HG03159 (cell line): Measurements from ENCODE around the gene RCC1.
"Not testable (repeated sequence)": the region's sequence is repeated elsewhere in the genome, so short reads cannot be mapped to it uniquely, and the experiment has no call there.

Source experiments
- ATAC-seq: cut with Tn5 transposase; IDR thresholded peaks from one replicate; pipeline ENCODE4 v1.9.1; 2021; ENCODE audit warnings: mild to moderate bottlenecking, moderate library complexity; ENCODE audit not compliant: unreplicated experiment

Gene RCC1

DNA sequence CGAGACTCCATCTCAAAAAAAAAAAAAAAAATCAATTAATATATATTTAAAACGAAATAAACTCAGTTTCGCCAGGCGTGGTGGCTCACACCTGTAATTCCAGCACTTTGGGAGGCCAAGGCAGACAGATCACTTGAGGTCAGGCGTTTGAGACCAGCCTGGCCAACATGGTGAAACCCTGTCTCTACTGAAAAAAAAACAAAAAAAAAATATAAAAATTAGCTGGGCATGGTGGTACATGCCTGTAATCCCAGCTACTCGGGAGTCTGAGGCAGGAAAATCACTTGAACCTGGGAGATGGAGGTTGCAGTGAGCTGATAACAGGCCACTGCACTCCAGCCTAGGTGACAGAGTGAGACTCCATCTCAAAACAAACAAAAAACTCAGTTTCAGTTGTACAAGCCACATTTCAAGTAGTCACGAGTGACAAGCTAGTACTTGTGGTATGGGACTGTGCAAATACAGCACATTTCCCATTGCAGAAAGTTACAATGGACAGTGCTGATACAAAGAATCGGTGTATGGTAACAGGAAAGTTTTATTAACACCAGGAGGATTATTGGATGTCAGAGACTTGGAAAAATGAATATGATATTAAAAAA, 35.7 kb downstream of the RCC1 start:
- not testable (repeated sequence) for ATAC-seq

DNA sequence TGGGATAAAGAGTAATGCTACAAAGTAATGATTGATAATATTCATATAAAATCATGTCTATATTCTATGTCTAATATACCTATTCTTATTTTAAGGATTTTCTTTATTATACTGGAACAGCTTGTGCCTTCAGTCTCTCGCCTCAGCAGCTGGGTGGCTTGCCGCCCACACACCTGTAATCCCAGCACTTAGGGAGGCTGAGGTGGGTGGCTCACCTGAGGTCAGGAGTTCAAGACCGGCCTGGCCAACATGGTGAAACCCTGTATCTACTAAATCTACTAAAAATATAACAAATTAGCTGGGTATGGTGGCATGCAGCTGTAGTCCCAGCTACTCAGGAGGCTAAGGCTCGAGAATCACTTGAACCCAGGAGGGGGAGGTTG, 39.4 kb downstream of the RCC1 start:
- ATAC-seq: no peak

DNA sequence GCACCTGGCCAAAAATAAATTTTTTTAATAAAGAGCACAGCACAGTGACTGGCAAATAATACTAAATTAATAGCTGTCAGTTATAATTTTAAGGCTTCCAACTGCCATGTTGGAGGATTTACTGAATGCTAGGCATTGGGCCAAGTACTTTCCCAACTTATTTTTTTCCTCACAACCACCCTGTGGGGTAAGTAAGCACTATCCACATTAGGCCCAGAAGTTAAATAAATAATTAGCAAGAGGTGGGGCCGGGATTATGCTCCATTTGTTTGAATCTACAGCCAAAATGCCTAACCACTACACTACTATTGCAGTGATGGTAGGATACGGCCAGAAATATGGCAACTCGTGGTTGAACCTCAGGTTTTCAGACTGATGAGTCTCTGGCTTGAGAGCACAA, 42.5 kb downstream of the RCC1 start:
- no peak for ATAC-seq

DNA sequence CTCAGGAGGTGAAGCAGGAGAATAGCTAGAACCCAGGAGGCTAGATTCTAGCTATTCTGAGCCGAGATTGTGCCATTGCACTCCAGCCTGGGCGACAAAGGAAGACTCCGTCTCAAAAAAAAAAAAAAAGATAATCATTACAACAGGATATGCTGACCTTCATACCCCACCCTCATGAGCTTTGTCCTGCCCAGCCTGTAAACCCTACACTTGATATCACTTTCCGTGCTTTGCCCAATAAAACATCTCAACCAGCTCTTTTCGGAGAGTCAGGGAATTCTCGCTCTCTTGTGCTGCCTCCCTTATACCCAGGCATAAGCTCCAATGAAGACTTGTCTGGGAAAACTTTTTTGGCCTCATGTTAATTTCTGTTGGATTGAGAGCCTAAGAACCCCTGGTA, 45.5 kb downstream of the RCC1 start:
- ATAC-seq: no peak

DNA sequence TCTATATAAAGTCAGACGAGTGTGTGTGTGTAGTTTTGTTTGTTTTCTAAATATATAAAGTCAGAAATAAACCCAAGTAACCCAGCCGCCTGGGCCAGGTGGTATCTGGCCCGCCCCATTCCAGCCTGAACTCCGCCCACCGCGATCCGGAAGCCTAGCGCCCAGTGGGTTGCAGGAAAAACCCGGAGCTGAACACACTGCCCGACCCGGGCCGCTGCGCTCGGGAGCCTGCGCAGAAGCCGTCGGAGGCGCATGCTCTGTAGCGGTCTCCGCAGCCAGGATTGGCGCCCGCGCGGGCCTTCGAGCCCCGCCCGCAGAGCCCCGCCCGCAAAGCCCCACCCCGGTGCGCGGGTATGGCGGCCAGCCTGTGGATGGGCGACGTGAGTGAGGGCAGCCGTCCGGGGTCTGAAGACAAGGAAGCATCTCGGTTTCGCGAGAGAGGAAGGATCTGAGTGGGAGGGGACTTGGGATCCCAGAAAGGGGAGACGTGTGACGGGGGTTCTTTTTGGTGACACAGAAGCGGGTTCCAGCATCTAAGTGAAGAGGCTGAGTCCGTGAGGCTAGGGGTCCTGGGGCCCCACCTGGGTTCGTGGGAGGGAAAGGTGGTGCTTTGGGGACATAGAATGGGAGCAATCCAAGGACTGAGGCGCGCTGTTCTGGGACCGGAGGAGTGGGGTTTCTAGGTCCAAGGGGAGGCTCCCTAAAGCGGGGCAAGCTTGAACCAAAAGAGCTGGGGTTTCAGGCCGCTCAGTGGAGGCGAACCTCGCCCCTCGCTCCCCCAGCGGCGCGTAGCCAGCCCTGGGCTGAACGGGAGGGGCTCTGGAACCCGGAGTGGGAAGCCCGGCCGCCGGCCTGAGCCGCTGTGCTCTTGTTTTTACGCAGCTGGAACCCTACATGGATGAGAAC, 47.2 kb downstream of the RCC1 start, which contains the start of gene TRNAU1AP:
TSS of gene TRNAU1AP (plus strand) at position 328 of the 906 bp plus-strand sequence. CDS start at position 354, 26 bp downstream.
- ATAC-seq: peak; percentile 80

DNA sequence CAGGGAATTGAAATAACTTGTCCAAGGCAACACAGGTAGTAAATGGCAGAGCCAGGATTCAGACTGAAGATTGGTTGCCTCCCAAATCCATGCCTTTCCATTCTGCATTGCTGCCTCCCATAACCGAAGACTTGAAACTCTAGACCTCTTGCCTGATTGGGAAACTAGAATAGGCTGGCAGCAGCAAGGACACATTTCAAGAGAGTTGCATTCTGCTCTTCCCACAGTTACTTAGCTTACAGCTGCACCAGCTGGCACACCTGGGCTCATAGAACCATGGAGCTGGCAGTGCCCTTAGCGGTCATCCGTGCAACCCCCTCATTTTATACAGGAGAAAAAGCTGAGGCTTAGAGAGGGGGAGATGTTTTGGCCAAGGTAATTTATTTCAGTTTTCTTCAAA, 55.0 kb downstream of the RCC1 start:
- ATAC-seq: no peak

DNA sequence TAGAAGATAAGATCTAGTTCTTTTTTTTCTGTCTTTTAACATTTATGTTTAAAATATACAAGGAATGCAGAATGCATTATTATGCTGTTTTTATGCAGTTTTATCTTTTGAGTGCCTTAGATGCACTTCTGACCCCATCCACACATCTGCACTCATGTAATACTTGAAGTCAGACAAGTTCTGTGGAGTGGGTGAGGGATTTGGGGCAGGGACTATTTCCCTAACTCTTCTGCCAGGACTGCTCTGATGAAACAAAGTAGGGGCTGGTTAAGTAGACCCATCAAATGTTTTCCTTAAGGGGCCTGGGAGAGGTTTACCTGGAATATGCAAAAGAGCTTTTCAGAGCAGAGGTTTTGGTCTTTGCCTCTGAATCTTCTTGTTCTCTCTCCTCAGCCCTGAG, 58.5 kb downstream of the RCC1 start:
- no peak for ATAC-seq

DNA sequence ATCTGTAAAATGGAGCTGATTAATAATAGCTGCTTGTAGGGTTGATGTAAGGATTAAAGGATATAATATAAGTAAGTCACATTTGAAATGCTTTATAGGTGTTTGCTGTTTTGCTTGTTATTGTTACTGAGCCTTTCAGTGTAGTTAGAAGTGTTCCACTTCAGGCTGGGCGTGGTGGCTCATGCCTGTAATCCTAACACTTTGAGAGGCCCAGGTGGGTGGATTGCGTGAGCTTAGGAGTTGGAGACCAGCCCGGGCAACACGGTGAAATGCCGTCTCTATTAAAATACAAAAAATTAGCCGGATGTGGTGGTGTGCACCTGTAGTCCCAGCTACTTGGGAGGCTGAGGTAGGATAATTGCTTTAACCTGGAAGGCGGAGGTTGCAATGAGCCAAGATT, 59.2 kb downstream of the RCC1 start:
- ATAC-seq: no peak

DNA sequence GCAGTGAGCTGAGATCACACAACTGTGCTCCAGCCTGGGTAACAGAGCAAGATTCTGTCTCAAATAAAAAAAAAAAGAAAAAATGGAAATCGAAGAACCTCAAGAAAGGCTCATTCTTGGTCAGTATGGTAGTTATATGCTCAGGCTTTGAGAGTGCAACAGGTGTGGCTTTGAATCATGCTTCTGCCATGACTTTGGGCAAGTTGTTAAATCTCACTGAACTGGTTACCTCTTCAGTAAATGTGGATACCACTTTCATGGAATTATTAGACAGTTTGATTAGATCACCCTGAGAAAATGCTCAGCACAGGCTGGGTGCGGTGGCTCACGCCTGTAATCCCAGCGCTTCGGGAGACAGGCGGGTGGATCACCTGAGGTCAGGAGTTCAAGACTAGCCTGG, 59.9 kb downstream of the RCC1 start:
- no peak for ATAC-seq

DNA sequence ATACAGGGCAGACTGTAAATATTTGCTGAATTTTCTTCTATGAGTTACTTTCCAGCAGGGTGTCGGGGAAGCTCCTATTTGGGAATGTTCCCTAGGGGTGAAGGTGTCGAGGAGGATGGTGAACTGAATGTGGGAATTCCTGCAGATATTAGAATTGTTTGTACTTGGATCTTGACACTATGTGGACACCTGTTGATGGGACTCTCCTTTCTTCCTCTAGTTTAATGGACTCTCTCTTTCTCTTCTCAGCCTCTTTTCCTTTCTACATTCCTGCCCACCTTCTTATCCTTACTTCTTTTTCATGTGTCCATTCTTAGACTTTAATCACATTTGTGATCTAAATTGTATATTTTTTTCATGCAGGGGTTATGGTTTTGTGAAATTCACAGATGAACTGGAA, 61.1 kb downstream of the RCC1 start:
- ATAC-seq: no peak

DNA sequence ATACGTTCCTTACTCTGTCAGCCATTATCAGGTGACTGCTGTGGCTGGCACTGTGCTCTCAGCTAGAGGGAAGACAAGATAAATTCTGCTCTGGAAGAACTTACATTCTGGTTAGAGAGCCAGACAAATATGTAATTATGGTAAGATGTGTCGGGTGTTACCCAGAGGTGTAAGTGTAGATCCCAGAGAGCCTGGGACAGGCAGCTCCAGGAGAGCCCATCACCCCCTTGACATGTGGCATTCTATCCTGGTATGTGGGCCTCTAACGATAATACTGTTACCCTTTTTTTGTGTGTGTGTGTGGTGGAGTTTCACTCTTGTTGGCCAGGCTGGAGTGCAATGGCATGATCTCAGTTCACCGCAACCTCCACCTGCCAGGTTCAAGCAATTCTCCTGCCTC, 66.1 kb downstream of the RCC1 start:
- no peak for ATAC-seq

DNA sequence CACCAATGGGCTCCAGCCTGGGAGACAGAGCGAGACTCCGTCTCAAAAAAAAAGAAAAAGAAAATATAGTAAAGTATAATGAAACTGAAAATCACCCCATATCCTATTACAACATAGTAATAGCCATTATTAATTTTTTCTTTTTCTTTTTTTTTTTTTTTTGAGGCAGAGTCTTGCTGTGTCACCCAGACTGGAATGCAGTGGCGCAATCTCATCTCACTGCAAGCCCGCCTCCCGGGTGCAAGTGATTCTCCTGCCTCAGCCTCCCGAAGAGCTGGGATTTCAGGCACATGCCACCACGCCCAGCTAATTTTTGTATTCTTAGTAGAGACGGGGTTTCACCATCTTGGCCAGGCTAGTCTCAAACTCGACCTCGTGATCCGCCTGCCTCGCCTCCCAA, 67.0 kb downstream of the RCC1 start:
- not testable (repeated sequence) for ATAC-seq

DNA sequence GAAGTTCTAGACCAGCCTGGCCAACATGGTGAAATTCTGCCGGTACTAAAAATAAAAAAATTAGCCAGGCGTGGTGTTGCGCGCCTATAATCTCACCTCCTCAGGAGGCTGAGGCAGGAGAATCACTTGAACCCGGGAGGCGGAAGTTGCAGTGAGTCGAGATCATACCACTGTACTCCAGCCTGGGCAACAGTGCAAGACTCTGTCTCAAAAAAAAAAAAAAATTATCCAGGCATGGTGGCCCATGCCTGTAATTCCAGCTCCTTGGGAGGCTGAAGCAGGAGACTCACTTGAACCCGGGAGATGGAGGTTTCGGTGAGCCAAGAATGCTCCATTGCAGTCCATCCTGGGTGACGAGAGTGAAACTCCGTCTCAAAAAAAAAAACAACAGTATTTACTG, 67.7 kb downstream of the RCC1 start:
- ATAC-seq: no peak

DNA sequence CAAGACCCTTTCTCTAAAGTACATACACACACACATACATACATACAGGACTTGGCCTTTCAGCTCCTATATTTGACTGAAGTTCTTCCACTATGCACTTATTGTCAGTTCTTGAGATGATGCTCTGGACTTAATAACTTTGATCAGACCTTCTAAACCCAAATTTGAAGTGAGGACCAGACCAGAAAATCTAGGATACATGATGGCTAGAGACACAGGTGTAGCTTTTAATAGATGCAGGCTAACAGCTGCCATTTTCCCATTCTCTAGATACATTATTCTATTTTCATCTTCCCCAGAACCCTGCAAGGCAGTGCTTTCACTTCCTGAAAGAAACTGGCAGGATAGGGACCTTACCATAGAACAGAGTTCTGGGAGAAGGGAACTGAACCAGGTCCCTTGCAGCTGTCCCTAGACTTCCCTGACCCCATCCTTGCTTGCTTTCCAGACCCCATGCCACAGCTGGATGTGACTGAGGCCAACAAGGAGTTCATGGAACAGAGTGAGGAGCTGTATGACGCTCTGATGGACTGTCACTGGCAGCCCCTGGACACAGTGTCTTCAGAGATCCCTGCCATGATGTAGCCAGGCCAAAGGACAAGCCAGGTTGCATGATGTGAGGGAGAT, 71.3 kb downstream of the RCC1 start:
- ATAC-seq: no peak

DNA sequence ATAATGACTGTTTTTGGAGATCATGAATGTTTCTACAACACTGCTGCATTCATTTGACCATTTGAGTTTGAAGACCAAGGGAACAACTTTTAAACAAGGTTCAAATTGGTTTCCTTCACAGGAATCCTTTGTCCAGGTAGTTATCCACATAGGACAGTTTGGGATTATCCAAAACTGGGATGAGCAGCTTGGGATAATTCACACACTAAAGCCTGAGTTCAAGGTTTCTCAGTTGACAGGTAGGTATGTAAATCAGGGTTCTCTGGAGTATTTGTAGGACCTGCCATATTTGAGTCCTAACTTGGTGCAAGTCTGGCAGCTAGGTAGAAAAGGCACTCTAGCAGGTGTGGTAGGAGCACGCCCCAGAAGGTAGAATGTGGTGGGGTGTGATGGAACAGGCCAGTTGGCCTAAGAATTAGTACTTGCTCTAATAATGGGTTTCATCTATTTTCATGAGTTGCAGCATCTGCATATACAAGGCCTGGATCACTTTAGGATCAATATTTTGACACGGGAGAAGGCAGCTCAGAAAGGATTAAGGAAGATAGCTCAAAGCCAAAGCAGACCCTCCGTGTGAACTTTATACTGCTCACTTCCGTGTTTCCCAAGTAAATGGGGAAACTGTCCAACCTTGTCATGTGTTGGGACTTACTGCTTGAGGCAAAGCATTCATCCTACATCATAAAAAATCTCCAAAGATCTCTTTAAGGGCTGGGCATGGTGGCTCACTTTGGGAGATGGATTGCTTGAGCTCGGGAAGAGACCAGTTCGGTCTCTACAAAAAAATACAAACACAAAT, 72.1 kb downstream of the RCC1 start:
- no peak for ATAC-seq

DNA sequence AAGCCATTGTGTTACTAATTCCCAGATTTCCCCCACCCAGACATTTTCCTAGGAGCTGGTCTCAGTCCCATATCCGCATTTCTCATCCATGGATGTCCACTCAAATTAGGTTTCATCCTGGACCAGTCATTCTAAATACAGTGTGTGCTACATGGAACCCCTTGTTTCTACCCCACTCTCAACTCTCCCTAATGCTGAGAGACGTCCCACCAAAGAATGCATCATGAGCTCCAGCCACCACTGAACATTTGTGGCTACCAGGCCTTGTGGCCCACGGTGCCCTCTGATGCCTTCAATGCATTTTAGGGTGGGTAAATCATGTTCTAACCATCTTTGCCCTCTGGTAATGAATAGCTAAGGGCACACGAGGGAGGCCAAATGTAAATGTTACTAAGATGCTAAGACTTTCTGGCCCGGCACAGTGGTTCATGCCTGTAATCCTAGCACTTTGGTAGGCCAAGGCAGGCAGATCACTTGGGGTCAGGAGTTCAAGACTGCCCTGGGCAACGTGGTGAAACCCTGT, 72.9 kb downstream of the RCC1 start:
- ATAC-seq: no peak

DNA sequence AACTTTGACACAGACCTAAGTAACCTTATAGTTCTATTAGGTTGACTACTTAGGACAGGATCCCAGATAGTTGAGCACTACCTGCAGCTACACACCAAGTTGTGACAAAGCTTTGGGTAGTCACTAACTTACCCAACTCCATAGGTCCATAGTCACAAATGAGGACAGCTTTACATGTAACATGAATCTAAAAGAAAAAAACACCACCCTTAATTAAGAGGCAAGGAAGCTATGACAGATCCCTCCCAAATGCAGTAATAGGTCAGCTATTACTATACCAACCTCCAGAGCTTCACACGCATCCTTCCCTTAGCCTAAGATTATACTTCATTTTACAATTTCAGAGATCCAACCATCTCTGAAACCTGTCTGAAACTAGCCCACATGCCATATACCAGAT, 73.6 kb downstream of the RCC1 start:
- no peak for ATAC-seq

DNA sequence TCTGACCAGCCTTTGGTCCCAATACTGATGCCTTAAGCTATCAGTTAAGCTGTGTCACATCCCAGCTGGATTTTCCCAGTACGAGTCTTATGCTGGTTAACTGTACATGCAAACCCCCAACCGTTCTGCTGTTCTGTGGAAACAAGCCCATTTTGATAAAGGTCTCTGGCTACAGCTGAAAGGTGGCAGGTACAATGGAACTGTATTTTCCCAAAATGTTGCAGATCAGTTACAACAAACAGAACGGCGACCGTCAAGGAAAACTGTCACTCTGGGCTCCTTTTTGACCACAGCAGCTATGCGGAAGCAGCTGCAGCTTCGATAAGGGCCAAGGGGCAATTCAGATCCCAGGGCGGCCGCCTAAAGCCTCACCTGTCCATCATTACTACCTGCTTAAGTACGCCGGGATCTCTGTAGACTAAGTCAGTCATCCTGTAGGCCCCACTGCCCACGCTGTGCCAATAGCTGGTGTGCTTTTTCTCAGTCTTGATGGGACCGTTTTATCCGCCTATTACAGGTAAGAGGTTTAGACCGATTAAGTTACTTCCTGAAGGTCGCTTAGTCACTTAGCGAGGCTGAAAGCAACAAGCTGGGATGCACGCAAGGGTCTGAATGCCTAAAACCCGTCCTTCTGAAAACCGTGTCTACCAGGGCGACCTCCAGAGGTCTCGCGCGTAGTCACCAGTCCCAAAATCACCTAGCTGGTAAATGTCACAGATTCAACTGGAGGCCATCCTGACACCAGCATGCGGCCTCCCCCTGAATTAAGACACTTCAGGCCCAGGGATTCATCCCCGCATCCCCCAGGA, 75.1 kb downstream of the RCC1 start:
- peak; percentile 13 for ATAC-seq

DNA sequence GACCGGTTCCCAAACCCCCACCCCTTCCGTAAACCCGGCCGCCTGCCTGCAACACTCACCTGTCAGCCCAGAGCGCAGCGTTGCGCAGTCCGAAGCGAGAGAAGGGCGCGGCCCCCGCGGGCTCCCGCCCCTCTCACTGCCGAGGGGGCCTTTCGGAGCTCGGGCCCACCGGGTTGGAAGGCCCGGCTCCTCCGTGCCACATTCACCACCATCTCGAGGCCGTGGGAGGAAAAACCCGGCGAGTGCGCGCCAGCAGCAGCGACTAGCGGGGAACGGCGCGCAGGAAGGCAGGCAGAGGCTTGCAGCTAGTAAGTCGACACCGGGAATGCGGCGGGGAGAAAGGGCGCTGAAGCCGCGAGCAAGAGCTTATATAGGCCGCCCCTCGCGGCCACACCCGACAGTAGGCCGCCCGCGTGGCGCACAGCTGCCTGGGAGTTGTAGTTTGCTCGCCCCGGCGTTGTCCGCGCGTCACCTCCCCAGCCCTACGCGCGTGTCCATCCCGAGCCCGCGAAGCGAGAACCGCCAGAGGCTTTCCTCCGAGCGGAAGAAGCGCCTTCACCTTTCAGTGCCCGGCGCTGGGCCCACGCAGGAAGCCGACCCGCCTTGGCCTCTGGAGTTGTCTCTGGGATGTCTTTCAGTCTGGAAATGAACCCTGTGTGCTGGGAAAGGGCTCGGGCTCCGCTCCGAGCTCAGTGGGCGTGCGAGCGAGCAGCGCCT, 75.8 kb downstream of the RCC1 start:
- ATAC-seq: peak; percentile 87

DNA sequence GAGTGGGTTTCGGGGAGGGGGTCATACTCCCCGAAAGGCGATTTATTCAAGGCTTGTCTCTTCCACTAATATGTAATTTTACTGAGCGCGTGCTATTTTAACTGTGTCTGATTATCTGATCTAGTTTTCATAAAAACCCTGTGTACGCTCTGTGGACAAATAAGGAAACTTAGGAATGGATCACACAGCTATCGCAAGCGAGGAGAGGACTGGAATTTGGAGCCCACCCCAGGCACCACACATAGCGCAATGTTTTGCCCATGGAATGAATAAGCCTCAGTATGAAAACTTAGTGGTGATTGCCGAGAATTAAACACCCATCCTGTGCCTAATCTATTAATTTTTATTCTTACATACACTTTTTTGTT, 76.4 kb downstream of the RCC1 start:
- ATAC-seq: no peak
